Kidney capillary endothelial cell (primary cell): ENCODE measurements around the gene SUCNR1.
"Not testable (repeated sequence)": the region's sequence is repeated elsewhere in the genome, so short reads cannot be mapped to it uniquely, and the experiment has no call there.

Source experiments
- DNase-seq: peaks from one replicate; pipeline ENCODE4 v3.0.0-alpha.2; 2018; ENCODE audit warnings: low spot score

SUCNR1 gene

GRCh38 chr3:151873398-151873797 is at the start of gene SUCNR1:
Gene SUCNR1 (plus strand): TSS chr3:151873643. CDS start chr3:151879893, 6,250 bp downstream.
- no peak for DNase-seq

DNA sequence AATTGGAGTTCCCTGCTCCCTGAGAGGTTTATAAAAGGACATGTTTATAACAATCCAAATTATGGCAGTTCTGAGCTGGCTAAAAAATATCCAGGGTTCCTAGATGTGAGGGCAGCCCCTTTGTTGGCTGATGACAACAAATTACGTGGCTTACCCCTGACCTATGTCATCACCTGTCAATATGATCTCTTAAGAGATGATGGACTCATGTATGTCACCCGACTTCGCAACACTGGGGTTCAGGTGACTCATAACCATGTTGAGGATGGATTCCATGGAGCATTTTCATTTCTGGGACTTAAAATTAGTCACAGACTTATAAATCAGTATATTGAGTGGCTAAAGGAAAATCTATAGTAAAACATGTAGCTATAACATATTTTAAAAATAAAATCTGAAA is 45.6 kb upstream of the SUCNR1 start:
- DNase-seq, result no peak

GRCh38 chr3:151835751-151836525 is 37.5 kb upstream of the SUCNR1 start:
- DNase-seq, result no peak

DNA sequence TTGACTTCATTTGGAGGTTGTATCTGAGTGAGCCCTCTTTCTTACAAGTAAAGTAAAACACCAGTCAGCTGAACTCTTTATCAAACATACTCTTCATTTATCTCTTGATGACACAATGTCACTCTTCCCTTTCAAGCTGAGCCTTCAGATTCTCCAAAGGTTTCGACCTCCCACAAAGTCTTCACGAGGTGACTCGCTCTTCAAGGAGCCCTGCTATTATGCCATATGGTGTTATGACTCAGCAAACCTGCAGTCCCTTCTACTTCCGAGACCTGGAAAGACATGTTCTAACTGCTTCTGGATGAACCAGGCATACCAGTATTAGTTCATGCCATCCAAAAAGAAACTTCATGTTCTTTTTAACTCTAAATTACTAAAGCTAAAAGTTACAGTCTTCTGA is 36.4 kb upstream of the SUCNR1 start:
- peak; percentile 40 for DNase-seq

GRCh38 chr3:151838574-151839312 is 34.7 kb upstream of the SUCNR1 start:
- peak; percentile 84 for DNase-seq

GRCh38 chr3:151839313-151839631 is 34.2 kb upstream of the SUCNR1 start:
- no peak for DNase-seq

DNA sequence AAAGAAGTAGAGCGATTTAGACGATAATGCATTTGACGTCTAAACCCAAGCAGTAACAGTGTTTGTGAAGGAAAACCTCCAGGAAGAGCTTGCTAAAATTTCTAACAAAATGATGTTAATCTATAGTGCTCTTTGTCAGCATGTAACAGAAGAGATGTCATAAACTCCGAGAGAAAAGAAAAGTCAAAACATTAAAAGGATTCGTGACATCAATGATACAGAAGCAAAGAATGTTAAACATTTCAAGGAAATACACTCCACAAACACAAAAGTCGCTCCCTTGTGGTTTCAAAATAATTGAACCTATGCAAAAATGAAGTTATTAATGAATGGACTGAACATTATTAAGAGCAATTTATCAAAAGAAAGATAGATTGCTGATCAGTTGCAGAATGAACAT is 31.6 kb upstream of the SUCNR1 start:
- DNase-seq, result no peak

DNA sequence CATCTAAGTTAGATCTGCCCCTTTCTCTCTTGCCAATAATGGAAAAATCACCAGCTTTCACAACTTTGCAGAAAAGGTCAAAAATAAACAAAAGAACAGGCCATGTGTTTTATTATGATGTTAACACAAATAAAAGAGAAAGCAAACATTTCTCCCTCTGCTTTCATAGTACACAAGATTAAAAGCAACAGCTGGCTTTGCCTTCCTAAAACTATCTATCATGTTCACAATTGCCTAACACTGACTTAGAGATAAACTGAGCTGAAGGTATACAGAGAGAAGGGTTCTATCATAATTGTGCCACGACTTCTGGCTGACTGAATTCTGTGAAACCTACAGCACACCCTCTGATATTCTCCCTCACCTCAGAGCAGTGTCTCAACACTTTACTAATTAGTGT is 30.2 kb upstream of the SUCNR1 start:
- DNase-seq, result no peak

- no peak for DNase-seq
Observed at GRCh38 chr3:151845306-151845905, 28.0 kb upstream of the SUCNR1 start.

GRCh38 chr3:151850065-151850464 is 23.4 kb upstream of the SUCNR1 start:
- not testable (repeated sequence) for DNase-seq

GRCh38 chr3:151852074-151852811 is 21.2 kb upstream of the SUCNR1 start:
- DNase-seq, result no peak

DNA sequence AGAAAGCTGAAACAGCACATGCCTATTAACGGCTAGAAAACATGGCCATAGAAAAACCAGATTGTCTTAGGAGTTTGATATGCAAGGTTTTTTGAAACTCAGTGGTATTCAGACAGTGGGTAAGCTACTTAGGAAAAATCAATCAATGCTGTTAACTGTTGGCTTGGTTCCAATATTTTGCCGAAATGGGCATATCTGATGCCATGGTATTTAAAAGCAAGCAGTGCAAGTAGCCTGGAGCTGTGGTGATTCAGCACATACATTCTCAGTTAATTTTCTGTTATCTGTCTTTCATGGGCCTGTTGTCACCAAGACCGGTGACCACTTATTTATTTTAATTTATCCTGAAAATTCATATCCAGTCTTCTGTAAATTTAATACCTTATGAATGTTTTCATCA is 17.3 kb upstream of the SUCNR1 start:
- DNase-seq, result no peak

GRCh38 chr3:151856641-151857040 is 16.8 kb upstream of the SUCNR1 start:
- no peak for DNase-seq

- no peak for DNase-seq
Observed at GRCh38 chr3:151859233-151859673, 14.2 kb upstream of the SUCNR1 start.

DNA sequence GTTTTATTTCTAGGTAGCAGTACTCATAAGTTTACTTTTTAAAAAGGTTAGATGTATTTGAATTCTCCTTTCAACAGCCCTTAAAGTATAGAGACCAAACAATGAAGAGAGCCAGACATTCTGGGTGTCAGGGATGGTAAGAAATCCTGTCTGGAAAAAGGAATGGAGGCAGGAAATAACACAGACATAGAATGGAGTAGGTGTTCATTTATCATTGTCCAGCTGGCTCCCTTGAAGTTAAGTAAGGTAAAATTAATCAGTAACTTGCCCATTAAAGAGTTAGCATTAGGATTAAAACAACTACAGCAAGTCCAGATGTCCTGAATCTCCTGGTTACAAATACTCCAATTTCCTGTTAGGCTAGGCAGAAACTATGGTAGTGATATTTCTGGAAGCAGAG is 13.5 kb upstream of the SUCNR1 start:
- no peak for DNase-seq

- no peak for DNase-seq
Observed at GRCh38 chr3:151863611-151864010, 9.8 kb upstream of the SUCNR1 start.

- DNase-seq, result peak; percentile 22
Observed at GRCh38 chr3:151864423-151865101, 8.9 kb upstream of the SUCNR1 start.

- no peak for DNase-seq
Observed at GRCh38 chr3:151866711-151867410, 6.6 kb upstream of the SUCNR1 start.

DNA sequence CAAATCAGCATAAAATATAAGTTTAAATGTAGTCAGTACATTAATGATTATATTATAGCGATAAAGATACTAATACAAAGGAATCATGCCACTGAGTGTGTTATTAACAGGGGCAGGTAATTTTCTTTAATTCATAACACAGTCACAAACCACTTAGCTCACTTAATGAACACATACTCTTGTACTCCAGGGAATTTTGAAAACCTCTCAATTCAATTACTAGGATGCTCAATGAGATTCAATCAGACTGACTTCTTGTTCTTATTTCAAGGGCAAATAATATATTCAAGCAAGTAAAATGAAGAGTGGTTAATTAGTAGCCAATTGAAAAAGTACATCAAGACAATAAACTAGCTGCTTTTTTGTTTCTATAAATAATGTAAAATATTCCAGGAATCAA is 5.8 kb upstream of the SUCNR1 start:
- DNase-seq, result no peak

DNA sequence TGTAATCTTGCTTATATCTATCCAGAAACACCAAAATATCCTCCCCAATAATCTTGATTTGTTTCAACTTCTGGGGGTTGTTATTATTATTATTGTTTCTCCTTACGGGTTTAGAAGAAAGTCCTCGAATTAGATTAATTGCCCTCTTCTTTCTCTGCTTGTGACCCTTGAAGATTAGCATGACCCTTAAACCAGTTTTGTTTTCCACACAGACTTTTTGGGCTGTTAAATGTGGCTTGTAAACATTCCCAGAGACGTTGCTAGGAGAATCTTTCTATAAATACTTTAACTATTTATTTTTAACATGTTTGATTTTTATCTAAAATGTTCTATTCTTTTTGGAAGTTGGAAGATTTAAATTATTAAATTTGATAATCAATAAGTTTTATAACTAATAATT is 4.3 kb upstream of the SUCNR1 start:
- no peak for DNase-seq
